Right kidney (tissue), 1 donor: ENCODE results near the gene MAD1L1.
"Not testable (repeated sequence)": the region's sequence is repeated elsewhere in the genome, so short reads cannot be mapped to it uniquely, and the experiment has no call there.

Source experiments
- DNase-seq: peaks from one replicate; pipeline ENCODE4 v3.0.0-alpha.2; 2016

The MAD1L1 gene

GRCh38 chr7:1938788-1939433 lies 293.8 kb downstream of the MAD1L1 start:
- DNase-seq: no peak

DNA sequence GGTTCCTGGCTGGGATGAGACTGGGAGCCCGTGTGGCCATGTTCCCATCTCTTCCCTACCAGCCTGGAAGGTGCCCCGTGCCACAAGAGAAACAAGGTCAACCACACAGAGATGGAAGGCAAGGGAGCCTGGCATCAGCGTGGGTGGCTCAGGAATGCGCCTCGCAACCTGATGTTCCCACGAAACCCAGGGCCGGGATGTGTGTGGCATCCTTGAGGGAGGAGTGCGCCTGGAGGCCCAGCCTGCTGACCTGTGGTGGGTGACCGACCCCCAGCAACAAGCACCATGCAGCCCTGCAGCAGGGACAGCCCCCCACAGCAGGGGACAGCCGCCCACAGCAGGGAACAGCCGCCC lies 295.5 kb downstream of the MAD1L1 start:
- no peak for DNase-seq

- no peak for DNase-seq
Measured at GRCh38 chr7:1936531-1937251, 296.1 kb downstream of the MAD1L1 start.

DNA sequence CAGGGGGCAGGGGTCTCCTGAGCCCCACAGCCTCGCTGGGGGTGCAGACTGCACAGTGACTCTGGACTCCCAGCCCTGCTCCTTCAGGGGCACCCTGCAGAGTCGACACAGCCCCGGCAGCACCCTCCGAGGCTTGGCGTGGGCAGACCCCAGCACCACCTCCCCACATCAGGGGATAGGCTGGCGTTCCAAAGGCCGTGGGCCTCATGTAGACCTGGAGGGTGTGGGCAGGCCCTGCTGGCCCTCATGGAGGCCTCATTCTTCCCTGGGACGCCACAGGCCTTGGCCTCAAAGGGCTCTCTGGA lies 296.8 kb downstream of the MAD1L1 start:
- DNase-seq: no peak

GRCh38 chr7:1935176-1936005 lies 297.4 kb downstream of the MAD1L1 start:
- DNase-seq: no peak

DNA sequence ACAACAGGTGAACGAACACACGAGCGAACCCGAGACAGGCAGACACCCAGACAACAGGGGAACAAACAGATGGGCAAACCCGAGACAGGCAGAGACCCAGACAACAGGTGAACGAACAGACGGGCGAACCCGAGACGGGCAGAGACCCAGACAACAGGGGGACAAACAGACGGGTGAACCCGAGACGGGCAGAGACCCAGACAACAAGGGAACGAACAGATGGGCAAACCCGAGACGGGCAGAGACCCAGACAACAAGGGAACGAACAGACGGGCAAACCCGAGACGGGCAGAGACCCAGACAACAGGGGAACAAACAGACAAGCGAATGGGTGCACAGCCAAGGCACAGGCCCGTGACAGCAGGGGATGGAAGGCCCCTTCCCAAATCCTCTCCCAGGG lies 298.0 kb downstream of the MAD1L1 start:
- DNase-seq: no peak

DNA sequence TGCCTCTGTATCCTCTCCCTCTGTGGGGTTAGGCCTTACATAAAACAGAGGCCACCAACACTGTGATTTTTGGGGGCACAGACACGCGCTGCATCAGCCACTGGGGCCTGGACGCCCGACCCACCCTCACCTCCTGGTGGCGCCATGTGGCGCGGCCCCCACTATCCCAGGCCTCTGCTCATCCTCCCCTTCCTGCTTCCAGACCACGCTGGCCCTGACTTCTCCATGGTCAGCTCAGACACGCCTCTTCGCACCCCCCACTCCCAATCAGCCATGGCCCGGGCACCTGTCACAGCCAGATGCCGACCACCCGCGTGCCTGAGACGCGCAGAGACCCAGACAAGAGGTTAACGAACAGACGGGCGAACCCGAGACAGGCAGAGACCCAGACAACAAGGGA lies 298.7 kb downstream of the MAD1L1 start:
- DNase-seq: no peak

GRCh38 chr7:1933066-1933750 lies 299.5 kb downstream of the MAD1L1 start:
- no peak for DNase-seq

DNA sequence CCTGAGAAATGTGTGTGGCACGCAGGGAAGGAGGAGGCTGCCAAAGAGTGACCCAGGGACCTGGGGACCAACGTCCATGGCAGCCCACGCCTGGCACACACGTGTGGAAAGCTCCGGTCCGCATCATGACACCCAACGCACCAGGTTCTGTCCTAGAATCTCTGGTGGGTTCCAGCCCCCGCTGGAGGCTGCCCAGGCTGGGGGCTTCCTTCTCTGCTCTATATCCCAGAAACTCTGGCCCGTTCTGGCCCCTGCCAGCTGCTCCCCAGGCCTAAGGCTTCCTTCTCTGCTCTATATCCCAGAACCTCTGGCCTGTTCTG lies 300.8 kb downstream of the MAD1L1 start:
- DNase-seq: no peak

DNA sequence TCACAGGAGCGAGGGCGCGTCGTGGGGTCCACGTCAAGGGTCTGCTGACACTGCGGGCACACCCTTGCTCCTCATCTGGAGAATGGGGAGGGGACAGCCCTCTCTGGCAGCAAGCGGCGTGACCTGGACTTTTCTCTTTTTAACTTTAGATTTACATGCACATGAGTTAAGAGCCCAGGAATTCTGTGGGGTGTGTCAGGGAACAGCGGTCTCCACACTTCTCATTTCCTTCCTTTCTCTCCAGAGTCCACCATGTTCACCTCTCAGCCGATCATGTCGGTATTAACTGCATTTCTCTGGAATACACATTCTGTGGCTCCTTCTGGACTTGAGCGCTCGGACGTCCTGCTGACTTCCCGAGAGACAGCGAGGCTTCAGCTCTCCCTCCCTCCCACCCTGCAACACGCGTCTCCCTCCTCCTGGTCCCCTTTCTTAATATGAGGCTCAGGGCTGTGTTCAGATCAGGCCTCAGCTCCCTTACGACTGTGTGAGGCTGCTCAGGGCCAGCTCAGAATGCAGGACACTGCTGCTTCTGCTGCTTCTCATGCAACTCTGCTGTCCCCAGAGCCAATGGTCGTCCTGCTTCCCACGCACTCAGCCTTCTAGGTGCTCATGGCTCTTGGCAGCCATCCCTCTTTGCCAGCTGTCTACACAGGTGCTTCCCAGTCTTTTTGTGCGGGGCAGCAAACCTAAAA lies 301.3 kb downstream of the MAD1L1 start:
- DNase-seq: no peak

DNA sequence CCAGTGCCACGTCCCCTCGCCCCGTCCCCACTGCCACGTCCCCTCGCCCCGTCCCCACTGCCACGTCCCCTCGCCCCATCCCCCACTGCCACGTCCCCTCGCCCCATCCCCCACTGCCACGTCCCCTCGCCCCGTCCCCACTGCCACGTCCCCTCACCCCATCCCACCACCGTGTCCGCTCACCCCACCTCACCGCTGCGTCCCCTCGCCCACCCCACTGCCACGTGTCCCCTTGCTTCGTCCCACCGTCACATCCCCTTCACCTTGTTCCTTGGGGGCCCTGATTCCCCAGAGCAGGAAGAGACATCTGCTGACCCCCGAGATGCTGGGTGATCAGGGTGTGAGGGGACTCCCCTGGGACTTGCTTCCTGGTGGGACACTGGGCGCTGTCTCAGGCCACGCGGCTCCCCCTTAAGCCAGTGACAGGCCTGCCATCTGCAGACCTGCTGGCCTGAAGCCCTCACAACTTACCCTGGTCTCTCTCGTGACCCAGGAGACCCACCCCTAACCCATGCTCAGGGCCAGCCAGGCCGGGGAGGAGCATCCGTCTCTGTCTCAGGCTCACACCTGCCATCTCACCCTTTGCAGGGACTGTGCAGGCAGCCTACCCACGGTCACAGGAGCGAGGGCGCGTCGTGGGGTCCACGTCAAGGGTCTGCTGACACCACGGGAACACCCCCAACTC lies 302.2 kb downstream of the MAD1L1 start:
- DNase-seq: no peak

DNA sequence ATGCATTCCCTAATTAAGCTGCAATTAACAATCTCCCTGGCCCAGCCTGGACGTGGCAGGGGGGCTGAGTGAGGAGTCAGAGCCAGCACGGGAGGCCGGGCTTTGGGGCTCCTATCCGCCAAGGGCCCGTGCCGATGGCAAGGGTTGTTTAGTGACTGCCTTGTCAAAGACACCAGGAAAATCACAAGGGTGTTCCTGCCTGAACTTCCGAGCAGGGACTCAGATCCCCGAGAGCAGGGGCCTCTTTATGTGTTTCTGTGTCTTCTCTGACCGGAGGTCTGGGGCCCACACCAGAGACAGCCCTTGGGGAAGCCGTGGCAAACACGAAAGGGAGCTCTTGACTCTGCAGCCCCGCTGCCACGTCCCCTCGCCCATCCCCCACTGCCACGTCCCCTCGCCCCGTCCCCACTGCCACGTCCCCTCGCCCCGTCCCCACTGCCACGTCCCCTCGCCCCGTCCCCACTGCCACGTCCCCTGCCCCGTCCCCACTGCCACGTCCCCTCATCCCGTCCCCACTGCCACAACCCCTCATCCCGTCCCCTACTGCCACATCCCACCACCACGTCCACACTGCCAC lies 303.3 kb downstream of the MAD1L1 start:
- not testable (repeated sequence) for DNase-seq

DNA sequence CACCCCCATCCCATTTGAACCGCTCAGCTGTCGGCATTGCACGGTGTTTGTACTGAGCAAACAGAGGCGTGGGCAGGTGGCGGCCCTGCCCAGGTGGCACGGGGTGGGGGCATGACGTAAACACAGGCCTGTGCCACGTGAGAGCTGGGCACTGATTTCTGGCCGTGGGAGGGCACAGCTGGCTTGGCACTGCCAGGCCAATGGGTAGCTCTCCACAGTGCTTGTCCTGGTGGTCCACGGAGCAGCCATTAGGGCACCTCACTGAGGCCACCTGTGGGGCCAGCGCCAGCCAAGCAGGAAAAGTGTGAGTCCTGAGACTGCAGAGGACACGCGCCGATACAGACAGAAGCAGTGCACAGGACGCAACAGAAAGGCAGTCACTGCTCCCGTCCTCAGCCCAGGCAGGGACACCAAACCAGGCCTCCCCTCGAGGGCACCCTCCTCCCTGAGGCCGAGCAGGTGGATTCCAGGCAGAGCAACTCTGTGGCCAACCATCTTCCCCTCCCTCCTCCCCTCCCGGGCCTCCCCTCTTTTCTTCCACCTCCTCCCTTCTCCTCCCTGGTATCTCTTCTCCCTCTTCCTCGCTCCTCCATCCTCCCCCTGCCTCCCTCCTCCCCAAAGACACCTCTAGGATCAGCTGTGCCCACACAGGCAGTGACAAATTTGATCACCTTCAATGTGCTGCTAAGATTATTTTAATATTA lies 303.9 kb downstream of the MAD1L1 start:
- no peak for DNase-seq

DNA sequence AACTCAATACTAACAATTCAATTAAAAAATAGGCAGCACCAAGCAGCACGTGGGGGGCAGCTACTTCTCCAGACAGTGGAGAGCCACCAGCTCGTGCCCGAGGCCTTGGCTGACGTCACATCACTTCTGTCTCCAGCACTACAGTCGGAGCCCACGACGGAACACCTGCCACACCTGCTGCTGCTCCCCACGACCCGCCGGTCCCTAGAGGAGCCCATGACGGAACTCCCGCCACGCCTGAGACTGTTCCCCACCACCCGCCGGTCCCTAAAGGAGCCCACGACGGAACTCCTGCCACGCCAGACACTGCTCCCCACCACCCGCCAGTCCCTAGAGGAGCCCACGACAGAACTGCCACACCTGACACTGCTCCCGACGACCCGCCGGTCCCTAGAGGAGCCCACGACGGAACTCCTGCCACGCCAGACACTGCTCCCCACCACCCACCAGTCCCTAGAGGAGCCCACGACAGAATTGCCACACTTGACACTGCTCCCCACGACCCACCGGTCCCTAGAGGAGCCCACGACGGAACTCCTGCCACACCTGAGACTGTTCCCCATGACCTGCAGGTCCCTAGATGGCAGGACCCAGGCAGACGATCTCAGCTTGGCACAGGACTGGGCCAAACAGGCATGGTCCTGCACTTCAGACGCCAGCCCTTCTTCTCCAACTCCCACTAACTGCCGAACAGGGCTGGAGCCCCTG lies 304.7 kb downstream of the MAD1L1 start:
- DNase-seq: no peak

DNA sequence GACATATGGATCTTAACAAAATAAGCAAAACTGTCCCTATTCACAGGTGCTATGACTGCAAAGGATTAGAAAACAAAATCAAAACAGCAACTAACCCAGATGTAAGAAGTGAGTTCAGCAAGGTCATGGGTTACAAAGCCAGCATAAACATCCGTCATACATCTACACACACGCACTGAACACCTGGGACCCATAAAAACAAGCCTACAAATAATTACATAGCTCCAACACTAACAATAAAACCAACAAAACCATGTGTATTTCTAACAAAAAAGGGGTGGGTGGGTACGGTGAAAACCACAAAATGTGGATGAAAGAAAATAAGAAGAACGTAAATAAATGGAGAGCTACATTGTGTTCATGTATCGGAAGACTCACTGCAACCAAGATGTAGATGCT lies 305.8 kb downstream of the MAD1L1 start:
- DNase-seq: no peak

DNA sequence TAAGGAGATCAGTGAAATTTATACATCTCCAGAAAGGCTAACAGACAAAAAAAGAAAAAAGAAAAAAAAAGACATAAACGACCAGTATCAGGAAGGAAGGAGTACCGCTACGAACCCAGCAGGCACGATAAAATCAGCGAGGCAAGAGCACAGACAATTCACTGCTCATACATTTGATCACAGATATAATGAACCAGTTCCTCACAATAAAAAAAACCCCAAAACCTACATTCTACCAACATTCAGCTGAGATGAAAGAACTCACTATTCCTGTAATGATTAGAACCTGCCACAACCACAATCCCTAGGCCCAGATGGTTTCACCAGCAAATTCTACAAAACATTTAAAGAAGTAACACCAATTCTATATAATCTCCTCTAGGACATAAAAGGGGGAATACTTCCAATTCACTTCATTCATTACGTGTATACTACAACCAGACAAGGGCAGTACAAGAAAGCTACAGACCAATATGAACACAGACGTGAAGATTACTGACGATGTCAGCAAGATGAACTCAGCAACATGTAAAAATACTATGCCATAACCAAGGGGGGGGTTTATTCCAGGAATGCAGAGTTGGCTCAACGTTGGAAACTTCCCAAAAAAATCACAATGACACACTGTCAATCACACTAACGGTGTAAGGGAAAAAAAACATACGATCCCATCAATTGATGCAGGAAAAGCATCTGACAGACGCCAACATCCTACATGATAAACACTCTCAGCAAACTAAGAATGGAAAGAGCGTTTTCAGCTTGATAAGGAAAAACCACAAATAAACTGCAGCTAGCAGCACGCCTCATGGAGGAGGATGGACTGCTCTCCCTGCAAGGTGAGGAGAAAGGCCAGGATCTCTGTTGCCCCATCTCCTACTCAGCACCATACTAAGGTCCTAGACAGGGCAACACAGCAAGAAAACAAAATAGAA lies 306.5 kb downstream of the MAD1L1 start:
- DNase-seq: no peak

DNA sequence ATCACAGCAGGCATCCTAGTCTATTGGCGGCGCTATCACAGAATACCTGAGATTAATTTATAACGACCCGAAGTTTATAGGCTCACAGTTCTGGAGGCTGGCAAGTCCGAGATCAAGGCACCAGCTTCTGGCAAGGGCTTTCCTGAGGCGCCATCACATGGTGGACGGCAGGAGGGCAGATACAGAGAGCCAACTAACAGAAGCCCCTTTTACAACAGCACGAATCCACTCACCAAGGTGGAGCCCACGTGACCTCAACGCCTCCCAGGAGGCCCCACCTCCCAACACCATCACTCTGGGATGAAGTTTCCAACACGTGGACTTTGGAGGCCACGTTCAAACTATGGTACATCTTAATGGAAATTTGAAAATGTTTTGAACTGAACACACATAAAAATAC lies 307.4 kb downstream of the MAD1L1 start:
- no peak for DNase-seq

DNA sequence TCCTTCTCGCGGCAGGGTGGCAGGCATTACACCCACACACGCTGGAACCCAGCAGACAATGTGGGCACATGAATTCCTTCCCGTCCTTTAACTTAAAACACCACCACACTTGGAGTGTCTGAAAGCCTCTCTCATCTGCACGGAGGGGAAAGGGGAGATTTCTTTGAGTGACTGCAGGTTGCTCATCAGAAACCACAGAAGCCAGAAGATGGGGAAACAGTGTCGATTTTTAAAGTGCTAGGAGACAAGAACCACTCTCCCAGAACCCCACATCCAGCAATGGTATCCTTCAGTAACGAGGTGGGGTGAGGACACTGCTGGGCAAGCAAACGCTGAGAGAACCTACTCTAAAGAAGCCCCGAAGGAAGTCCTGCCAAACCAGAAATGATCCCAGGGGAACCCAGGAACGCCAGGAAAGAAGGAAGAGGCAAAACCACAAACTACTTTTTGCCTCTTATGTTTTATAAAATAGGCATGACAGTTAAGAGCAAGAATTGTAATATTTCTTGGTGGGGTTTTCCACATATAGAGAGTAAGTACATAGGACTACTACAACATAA lies 308.4 kb downstream of the MAD1L1 start:
- DNase-seq: no peak
